T-helper 1 cell treated with Interleukin-12 subunit alpha and Interleukin-12 subunit beta and Interleukin-4 antibody, amounts not matched to agents 30 ng/mL and 1 ng/mL, for 36 hours (primary cell): Measurements from ENCODE around the gene ATP5MC2. TPM values are rescaled to one million over a fixed set of nuclear protein-coding genes. Genes with fewer than 3 reads are reported as not detected.
"Not testable (repeated sequence)": the region's sequence is repeated elsewhere in the genome, so short reads cannot be mapped to it uniquely, and the experiment has no call there.

Experiments used
- intact Hi-C: fragments of 100-400 bp; cut with micrococcal nuclease; formaldehyde crosslinking; loops from one replicate; pipeline ENCODE4 v1.15.1; 2024
- total RNA-seq: library from RNA; stranded (reverse); gene quantifications from 2 replicates; pipeline ENCODE4 v1.2.3, GENCODE V29; 2022

The ATP5MC2 gene
- total RNA-seq, 1 donor from 2014 or later, result 308 TPM

DNA sequence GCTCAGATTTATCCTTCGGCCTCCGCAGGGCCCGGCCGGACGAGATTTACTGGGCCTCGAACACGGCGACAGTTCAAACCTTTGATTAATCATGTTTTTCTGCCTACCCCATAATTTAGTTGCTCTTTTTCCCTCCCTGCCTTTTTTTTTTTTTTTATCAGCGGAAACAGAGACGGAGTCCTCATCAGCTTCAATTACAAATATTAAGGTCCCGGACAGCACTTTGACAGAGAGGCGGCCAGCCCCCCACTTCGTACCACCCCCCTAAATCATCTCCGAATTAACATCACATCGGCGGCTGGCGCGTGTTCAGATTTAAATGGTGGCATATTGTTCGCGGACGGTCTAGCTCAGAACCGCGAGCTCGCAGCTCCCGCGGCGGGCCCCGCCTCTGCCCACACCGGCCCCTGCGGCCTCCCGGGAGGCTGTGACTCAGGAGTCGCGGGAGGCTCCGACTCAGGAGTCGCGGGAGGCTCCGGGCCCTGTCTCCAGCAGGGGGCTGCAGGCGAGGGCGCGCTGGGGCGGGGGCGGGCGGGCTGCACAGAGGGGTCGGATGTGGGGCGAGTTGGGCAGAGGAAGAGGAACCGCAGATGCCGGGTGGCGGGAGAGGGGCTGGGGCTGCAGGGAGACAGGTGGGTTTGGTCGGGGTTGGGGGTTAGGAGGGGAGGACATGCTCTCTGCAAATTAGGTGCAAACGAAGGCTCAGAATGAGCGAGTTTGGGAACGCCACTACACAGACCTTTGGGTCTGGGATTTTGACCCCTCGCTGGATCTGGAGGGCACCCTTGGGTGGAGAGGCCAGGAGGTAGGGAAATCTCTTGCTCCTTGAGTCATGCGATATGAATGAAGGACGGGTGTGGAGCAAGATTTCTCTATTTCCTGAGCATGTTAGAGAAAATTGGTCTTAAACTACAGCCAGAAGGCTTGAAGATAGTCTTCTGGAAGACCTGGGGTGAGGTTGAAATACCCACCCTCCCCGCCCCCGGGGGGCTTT lies 19.6 kb upstream of the ATP5MC2 start:
- intact Hi-C loops, result no loop called here

DNA sequence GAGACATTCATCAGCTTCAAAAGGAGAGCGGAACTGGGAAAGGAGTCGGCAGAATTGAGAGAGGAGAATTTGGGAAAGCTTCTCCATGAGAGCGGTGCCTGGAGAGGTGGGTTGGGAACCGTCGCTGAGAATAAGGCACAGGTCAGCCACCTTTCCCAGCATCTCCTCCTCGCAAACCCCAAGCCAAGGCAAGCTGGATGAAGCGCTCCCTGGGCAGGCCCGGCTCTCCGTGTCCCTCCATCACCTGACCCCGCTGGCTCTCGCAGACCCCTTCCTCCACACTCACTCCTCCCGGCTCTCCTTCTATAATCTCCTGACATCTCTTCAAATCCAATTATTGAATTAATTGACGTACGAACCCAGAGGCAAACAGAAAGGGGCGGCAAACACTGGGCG lies 18.9 kb upstream of the ATP5MC2 start:
- intact Hi-C loops, result no loop called here

DNA sequence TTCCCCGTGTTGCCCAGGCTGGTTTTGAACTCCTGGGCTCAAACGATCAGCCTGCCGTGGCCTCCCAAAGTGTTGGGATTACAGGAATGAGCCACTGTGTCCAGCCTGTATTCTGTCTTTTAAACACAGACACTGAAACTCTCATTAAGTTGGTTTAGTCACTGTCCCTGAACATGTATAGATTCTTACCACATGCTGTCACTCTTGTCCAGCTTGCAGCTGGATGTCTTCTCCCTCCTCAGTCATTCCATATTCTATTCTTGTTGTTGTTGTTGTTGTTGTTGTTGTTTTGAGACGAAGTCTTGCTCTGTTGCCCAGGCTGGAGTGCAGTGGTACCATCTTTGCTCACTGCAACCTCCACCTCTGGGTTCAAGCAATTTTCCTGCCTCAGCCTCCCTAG lies 12.3 kb upstream of the ATP5MC2 start:
- intact Hi-C loops, result no loop called here

DNA sequence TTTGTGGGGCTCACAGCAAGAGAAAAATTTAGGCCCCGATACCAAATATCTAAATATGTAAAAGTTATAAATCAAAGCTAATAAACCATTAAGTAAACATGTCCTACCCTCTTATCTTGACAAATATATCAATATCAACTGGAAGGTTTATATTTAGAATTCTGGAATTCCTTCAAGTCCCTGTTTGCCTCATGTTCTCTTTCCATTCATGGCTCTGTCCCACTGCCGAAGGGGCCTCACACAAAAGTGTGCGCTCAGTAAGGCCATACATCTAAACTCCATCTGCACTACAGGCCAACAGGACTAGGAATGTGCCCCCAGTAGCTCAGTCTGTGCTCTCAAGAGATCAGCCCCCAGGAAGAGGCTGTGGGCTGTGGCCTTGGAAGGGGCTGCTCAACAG lies 10.6 kb upstream of the ATP5MC2 start:
- intact Hi-C loops, result no loop called here

DNA sequence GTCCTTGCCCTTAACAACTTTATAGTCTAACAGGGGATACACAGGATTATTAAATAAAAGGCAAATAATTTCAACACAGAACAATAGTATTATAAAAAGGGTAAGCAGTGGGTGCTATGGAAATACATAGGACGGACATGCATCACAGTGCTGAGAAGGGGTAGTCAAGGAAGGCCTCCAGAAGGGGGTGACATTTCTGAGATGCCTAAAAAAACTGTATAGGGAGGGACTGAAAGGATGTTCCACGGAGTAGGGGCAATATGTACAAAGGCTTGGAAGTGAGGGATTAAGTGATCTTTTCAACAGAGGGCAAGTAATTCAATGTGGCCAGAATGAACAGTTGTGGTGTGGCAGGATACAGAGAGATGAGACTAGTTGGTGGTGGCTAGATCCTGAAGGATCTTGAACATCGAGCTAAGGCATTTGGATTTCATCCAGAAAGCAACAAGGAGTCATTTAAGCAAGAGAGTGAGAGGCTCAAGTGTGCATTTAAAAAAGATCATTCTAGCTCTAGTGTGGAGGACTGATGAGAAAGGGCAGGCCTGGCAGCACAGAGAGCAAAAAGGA lies 8.9 kb upstream of the ATP5MC2 start:
- intact Hi-C loops, result no loop called here

DNA sequence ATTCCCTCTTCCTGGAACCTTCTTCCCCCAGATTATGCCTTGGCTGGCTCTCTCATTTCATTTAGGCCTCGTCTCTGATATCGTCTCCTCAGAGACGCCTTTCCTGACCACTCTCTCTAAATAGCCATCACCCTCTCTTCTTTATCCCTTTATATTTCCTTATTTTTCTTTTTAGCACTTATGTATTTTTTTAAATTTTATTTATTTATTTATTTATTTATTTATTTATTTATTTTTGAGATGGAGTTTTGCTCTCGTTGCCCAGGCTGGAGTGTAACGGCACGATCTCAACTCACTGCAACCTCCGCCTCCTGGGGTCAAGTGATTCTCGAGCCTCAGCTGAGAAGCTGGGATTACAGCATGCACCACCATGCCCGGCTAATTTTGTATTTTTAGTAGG lies 8.1 kb upstream of the ATP5MC2 start:
- intact Hi-C loops, result no loop called here

DNA sequence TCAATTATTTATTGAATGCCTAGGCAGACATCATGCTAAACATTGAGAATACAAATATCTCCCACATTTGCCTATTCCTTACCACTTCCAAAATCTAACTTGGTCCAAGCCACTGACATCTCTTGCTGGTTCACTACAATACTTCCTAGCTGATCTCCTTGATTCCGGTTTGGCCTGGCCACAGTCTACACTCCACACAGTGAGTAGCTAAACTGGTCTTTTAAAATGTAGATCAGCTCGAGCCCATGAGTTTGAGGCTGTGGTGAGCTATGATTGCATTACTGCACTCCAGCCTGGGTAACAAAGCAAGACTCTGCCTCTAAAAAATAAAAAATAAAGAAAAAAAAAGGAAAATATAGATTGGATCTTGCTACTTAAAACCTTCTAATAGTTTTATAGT lies 7.6 kb upstream of the ATP5MC2 start:
- intact Hi-C loops, result no loop called here

DNA sequence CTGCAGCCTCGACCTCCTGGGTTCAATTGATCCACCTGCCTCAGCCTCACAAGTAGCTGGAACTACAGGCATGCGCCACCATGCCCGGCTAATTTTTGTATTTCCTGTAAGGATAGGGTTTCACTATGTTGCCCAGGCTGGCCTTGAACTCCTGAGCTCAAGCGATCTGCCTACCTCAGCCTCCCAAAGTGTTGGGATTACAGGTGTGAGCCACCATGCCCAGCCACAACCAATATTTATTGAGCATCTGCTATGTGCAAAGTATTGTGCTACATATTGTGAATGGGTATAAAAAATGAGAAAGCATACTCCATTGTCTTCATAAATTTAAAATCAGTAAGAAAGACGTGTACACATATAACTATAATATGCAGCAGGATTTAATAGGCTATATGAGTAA lies 4.2 kb upstream of the ATP5MC2 start:
- intact Hi-C loops, result not testable (repeated sequence)

DNA sequence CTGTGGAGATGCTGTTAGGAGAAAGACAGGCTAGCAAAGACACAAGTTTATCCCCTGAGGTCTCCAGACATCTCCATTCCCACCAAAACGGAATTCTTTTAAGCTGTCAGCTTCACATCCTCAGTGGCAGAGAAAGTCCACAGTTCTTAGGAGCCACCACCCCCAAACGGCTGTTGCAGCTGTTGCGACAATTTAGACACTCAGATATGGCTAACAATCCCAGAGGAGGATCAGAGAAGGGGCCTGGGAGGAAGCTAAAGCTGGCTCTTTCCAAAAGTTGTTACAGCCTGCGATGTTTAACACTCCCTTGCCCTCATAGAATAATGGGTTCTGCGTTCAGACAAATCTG lies 1.9 kb upstream of the ATP5MC2 start:
- intact Hi-C loops, result loop anchor here (5.0 to 10.0 kb wide), 2 partner anchors 473 to 535 kb away; partner anchors contain the start of gene ITGB7

DNA sequence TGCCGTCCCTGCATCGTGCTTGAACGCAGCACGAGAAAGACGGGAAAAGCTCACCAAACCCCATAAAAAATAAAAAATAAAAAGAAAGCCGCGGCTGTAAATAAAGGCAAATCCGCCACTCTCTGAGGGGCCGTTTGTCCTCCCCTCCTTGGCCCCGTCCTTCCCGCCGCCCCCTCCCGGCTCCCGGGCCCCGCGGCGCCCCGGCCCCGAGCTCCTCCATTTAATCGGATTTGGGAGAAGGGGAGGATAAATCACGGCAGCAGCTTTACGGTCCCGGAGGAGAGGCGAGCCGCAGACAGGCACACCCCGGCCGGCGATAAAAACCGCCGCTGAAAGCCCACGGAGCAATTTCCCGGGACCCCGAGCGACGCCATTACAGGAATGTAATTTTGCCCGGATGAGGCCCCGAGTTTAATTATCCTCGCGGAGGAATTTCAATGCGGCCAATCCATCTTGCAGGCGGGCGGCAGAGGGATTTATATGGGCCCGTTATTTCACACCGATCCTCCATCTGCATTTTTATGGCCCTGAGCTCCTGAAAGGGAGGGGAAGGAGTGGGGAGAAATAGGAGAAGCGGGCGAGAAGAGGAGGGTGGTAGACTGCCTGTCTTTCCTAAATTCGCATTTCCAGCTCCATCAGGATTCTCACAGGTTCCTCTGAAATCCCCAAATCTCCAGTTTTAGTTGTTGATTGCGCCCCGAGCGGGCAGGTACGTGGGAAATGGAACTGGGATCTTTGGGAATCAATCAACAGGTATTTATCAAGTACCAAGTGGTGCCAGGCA lies 1.3 kb upstream of the ATP5MC2 start:
- intact Hi-C loops, result loop anchor here (5.0 to 10.0 kb wide), 2 partner anchors 472 to 535 kb away; partner anchors contain the start of gene ITGB7

DNA sequence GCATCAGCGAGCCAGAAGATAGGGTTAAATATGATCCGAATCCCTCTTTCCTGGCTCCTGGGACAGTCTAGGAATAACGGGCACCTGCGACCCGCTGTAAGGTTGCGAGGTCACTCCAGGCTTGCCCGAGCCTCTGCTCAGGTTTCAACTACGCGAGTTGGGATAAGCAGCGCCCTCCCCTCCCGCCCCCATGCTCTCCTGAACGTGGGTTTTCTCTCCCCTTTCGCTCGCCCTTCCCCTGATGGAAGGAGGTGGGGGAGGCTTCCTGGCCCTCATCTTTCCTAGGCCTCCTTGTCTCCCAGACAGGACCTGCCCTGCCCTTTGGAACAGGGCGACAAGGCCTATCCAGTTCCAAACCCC lies 753 bp upstream of the ATP5MC2 start:
- intact Hi-C loops, result loop anchor here (1.0 to 10.0 kb wide), 13 partner anchors 50 to 670 kb away; partner anchors contain the start of genes AAAS, ATF7, CALCOCO1 and CBX5

DNA sequence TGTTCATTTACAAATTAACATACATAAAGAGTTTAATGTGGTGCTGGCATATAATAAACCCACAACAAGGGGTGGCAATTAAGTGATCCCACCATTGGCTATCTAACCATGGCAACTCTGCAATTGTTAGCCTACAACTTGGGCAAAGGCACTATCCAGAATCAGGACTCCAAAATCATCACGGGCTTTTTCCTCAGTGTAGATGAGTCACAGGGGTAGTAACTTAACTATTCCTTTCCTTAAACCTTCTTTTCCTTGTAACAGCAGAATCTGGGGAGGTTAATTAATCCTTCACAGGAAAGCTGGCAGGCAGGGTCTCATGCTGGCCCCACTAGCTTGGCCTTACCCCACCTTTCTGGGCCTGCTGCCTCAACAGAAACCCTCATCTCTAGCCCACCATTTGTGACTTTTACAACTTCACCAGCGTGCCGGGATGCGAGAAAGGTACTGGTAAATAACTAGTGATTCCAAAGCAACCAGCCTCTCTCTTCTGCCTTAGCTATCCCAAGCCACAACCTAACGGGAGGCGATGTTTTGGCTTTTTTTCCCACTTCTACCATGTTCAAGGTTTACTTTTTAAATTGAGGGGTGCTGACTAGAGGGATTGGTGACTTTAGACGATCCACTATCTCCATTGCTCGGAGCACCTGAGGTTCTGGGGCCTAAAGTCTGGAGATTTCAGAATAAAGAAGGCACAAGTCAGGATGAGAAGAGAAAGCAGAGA lies 744 bp downstream of the ATP5MC2 start:
- intact Hi-C loops, result loop anchor here (2.0 to 10.0 kb wide), 3 partner anchors 166 to 537 kb away; partner anchors contain the start of gene ITGB7

DNA sequence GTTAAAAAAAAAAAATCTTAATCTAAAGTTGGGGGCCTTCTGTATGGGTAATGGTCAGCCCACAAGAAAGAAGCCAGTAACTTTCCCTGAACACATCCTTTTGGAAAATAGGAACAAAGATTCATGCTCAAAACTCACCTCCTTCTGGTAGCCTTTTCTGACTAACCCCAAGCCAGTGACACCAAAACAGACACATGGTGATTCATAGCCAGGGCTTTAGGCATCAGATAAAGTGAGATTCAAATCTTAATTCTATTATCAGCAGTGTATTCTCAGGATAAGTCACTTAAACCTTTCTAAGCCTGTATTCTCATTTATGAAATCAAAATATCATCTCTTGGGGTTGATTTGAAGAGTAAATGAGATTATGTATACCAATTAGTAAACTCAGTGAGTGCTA lies 4.9 kb downstream of the ATP5MC2 start:
- intact Hi-C loops, result loop anchor here (10.0 kb wide), 1 partner anchor 466 kb away; the partner anchor contains the start of gene ITGB7

DNA sequence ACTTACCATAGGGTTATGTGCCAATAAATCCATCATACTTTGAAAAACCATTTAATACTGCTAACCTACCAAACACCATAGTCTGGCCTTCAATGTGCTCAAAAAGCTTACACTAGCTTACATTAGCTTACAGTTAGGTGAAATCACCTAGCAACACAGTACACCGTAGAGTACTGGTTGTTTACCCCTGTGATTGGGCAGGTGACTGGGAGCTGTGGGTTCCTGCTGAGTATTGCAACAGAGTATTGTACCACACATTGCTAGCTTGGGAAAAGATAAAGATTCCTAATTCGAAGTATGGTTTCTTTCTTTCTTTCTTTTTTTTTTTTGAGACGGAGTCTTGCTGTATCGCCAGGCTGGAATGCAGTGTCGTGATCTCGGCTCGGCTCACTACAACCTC lies 5.6 kb downstream of the ATP5MC2 start:
- intact Hi-C loops, result loop anchor here (10.0 kb wide), 1 partner anchor 466 kb away; the partner anchor contains the start of gene ITGB7

DNA sequence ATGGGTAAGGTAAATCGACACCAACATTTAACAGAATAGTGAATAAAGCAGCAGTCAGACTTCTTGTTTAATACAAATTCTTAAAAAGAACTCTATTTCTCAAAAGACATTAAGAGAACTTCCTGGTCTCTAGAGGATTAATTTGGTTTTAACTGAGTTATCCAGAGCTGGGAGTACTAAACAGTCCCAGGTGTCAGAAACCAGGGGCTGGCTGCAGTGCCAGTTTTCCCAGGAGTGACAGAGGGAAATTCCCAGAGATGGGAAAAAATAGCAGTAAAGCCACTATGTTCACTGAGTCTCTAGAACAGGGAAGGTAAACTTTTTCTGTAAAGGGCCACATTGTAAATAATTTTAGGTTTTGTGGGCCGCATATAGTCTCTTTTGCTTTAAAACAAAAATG lies 8.8 kb downstream of the ATP5MC2 start:
- intact Hi-C loops, result no loop called here

DNA sequence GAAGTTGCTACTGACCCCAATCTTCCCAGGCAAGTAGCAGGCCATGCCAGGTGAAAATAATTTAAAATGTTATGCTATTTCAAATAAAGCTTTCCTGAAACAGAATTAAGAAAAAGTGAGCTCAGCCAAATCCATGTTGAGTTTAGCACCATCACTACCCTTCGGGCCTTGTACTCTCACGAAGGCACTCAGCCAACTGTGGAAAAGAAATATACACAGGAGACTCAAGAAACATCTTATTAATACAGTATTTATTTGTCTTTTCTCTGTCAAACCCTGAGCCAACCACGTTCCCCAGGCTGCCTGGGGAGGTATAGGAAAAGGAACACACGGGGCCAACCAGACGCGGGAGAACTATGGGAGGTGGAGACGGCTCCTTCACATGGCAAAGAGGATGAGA lies 10.9 kb downstream of the ATP5MC2 start:
- intact Hi-C loops, result no loop called here

DNA sequence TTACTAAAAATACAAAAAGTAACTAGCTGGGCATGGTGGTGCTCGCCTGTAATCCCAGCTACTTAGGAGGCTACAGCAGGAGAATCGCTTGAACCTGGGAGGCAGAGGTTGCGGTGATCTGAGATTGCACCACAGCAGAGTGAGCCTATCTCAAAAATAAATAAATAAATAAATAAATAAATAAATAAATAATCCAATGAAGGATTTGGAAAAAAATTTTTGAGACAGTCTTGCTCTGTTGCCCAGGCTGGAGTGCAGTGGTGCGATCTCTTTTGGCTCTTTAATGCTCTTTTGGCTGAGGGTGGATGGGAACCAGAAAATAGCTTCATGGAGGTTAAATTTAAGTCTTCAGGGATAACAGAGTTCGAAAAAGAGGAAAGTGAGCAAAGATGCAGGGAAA lies 11.7 kb downstream of the ATP5MC2 start:
- intact Hi-C loops, result no loop called here

DNA sequence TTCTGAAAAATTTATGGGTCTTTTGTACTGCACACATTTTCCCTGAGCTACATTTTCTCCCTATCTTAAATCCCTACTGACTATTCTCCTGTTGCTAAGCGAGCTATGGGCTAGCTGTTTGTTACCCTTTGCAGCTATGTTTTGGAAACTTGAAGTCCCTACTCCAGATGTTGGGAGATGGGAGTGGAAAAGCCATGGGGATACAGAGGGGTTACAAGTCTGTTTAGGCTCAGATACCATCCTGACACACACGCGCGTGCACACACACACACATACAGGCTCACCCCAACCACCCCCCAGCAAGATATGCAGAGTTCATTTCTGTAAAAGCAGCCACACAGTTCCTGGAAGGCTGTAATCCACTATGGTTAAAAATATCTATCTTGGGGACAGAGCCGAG lies 15.8 kb downstream of the ATP5MC2 start:
- intact Hi-C loops, result no loop called here

DNA sequence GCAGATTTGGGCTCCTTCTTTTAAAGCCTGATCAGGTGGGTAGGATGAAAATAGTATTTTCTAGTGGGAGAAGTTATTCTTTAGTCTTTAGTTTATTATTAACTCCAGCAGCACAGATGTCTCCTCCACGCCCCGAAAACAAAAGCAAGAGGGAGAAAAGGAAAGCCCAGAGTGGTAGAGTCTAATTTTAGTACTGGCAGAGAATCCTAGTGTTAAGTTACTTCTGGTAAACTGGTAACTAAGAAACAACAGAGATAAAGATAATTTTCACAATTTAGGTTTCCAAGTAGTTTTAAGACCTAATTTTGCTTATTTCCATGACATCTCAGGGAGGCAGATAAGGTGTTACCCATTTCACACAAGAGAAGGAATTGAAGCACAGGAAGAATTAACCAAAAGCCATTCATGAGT lies 16.3 kb downstream of the ATP5MC2 start:
- intact Hi-C loops, result no loop called here

DNA sequence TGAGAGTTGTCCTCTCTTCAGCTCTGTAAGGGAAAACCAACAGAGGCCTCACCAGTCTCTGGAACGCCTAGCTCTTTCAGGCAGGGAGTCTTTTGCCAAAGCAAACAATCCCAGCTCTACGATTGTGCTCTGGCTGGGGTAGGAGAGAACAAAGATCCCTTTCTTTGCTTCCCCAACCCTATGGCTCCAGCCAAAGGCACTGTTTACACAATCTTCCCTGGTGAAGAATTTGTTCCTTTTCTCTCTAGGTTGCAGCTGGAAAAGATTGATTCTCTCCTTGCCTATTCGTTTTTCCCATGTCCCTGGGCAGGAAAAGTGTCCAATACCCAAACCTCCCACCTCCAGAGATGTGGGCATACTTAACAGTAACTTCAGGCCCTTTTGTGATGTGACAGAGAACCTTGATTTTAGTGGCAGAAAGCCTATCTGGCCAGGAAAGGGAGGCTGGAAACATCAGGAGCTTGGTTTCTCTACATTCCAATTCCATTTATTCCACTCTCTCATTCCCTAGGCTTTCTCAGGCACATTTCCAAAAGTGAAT lies 16.8 kb downstream of the ATP5MC2 start:
- intact Hi-C loops, result no loop called here

DNA sequence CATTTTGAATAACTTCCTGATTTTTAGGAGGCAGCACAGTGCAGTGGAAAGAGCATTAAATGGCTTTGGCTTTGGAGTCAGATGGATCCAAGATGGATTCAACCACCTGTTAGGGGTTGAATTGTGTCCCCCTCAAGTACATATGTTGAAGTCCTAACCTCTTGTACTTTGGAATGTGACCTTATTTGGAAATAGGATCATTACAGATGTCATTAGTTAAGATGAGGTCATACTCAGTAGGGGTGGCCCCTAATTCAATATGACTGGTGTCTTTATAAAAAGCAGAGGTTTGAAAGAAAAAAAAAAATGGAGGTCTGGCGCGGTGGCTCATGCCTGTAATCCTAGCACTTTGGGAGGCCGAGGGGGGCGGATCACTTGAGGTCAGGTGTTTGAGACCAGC lies 18.8 kb downstream of the ATP5MC2 start:
- intact Hi-C loops, result no loop called here
